Activated naive CD4-positive, alpha-beta T cell treated with anti-CD3 and anti-CD28 coated beads, Interleukin-2, amount 10 ng/mL, durations not matched to agents 7 days and 5 days (primary cell): ENCODE measurements around the gene SPTBN5.

Source experiments
- CTCF ChIA-PET: fragments of 350-600 bp; sonication (Branson Sonifier 250); formaldehyde crosslinking; loops from one replicate; lab custom pipeline; 2021; ENCODE audit warnings: antibody characterized with exemption; lab: Charles Lee
- DNase-seq: peaks from one replicate; pipeline ENCODE4 v3.0.0-alpha.2; 2020
- H3K27ac Mint-ChIP-seq: one replicate; pipeline ENCODE4 v1.8.0; 2021; ENCODE audit warnings: mild to moderate bottlenecking, moderate library complexity, mixed read lengths
- H3K27me3 Mint-ChIP-seq: one replicate; pipeline ENCODE4 v1.8.0; 2021; ENCODE audit warnings: mild to moderate bottlenecking, mixed read lengths
- H3K36me3 Mint-ChIP-seq: one replicate; pipeline ENCODE4 v1.8.0; 2021; ENCODE audit warnings: mixed read lengths
- H3K4me1 Mint-ChIP-seq: one replicate; pipeline ENCODE4 v1.8.0; 2021; ENCODE audit warnings: mixed read lengths
- H3K4me3 Mint-ChIP-seq: one replicate; pipeline ENCODE4 v1.8.0; 2021; ENCODE audit warnings: mild to moderate bottlenecking, moderate library complexity, mixed read lengths
- H3K9me3 Mint-ChIP-seq: one replicate; pipeline ENCODE4 v1.8.0; 2021; ENCODE audit warnings: mixed read lengths

SPTBN5 gene

GRCh38 chr15:41932511-41933289 lies 38.8 kb upstream of the SPTBN5 start:
- H3K36me3 Mint-ChIP-seq = peaks cover 15% of the 10 kb centered on the region
- no peak for DNase-seq
- H3K9me3 Mint-ChIP-seq = no peaks in the 10 kb centered on the region
- CTCF ChIA-PET = no interaction called here
- H3K4me1 Mint-ChIP-seq = peaks cover 69% of the 10 kb centered on the region
- no peak overlapping the region for H3K27ac Mint-ChIP-seq
- no peak overlapping the region for H3K4me3 Mint-ChIP-seq
- no peaks in the 10 kb centered on the region for H3K27me3 Mint-ChIP-seq

- Mint-ChIP-seq H3K4me3 (no peak overlapping the region), H3K27me3 (no peaks in the 10 kb centered on the region), H3K4me1 (peaks cover 65% of the 10 kb centered on the region), H3K9me3 (no peaks in the 10 kb centered on the region), H3K36me3 (peaks cover 15% of the 10 kb centered on the region), H3K27ac (no peak overlapping the region)
- CTCF ChIA-PET = no interaction called here
- DNase-seq = no peak
Measured at GRCh38 chr15:41932101-41932500, 38.2 kb upstream of the SPTBN5 start.

DNA sequence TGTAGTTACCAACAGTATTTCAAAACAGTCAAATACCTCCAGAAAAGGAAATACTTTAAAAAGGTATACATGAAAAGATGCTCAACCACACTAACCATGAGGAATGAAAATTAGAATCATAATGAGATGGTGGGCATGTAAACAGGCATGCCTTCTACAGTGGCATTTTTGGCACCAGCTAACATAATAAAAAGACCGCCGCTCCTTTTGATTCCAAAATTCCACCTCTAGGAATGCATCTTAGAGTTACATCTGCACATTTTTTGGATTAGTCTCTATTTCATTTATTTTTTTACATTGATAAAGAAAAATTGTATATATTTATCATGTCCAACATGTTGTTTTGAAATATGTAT lies 37.0 kb upstream of the SPTBN5 start:
- Mint-ChIP-seq H3K27ac (no peak overlapping the region), H3K9me3 (no peaks in the 10 kb centered on the region), H3K27me3 (no peaks in the 10 kb centered on the region), H3K4me3 (no peak overlapping the region), H3K4me1 (peaks cover 65% of the 10 kb centered on the region), H3K36me3 (peaks cover 15% of the 10 kb centered on the region)
- no peak for DNase-seq
- CTCF ChIA-PET = no interaction called here

GRCh38 chr15:41930221-41930866 lies 36.5 kb upstream of the SPTBN5 start:
- CTCF ChIA-PET = no interaction called here
- no peak overlapping the region for H3K4me3 Mint-ChIP-seq
- peaks cover 65% of the 10 kb centered on the region for H3K4me1 Mint-ChIP-seq
- no peak for DNase-seq
- H3K36me3 Mint-ChIP-seq = peaks cover 13% of the 10 kb centered on the region
- no peaks in the 10 kb centered on the region for H3K27me3 Mint-ChIP-seq
- no peak overlapping the region for H3K27ac Mint-ChIP-seq
- no peaks in the 10 kb centered on the region for H3K9me3 Mint-ChIP-seq

- peaks cover 15% of the 10 kb centered on the region for H3K36me3 Mint-ChIP-seq
- H3K27ac Mint-ChIP-seq = no peak overlapping the region
- no peak for DNase-seq
- peaks cover 58% of the 10 kb centered on the region for H3K4me1 Mint-ChIP-seq
- no peak overlapping the region for H3K4me3 Mint-ChIP-seq
- no peaks in the 10 kb centered on the region for H3K9me3 Mint-ChIP-seq
- CTCF ChIA-PET = interaction anchor here (1.0 kb wide), 1 partner anchor 10 kb away, joined by 3 read pairs; no protein-coding TSS in a partner anchor
- no peaks in the 10 kb centered on the region for H3K27me3 Mint-ChIP-seq
Measured at GRCh38 chr15:41928637-41929620, 35.1 kb upstream of the SPTBN5 start.

DNA sequence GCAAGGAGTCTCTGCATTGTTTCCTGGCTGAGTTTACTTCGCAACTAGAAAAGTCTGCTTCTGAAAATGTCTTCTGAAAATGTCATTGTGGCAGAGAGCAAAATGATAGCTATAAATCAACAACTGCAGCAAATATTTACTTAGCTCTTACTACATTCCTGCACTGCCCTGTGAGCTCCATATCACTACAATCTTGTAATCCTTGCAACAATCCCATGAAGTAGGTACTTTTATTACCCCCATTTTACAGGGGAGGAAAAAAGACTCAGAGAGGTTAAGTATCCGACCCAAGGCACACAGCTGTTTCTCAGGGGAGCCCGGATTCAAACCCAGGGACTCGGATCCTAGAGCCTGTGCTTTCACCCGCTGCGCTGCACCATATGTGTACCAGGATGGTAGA lies 34.2 kb upstream of the SPTBN5 start:
- Mint-ChIP-seq H3K36me3 (peaks cover 14% of the 10 kb centered on the region), H3K9me3 (no peaks in the 10 kb centered on the region), H3K27ac (no peak overlapping the region), H3K4me3 (no peak overlapping the region), H3K27me3 (no peaks in the 10 kb centered on the region), H3K4me1 (peaks cover 54% of the 10 kb centered on the region)
- CTCF ChIA-PET = no interaction called here
- no peak for DNase-seq

DNA sequence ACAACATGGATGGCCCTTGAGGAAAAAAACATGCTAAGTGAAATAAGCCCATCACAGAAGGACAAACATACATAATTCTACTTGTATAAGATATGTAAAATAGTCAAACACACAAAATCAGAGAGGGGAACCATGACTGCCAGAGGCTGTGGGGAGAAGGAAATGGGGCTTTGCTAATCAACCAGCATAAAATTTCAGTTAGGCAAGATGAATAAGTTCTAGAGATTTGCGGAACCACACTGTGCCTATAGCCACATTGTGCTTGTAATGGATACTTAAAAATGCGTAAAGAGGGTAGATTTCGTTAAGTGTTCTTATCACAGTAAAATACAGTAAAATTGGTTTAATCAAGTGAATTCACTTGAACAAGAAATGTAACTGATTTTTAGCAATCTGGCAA lies 33.7 kb upstream of the SPTBN5 start:
- Mint-ChIP-seq H3K4me1 (peaks cover 49% of the 10 kb centered on the region), H3K27me3 (no peaks in the 10 kb centered on the region), H3K36me3 (peaks cover 9% of the 10 kb centered on the region), H3K9me3 (no peaks in the 10 kb centered on the region), H3K4me3 (no peak overlapping the region), H3K27ac (no peak overlapping the region)
- CTCF ChIA-PET = no interaction called here
- DNase-seq = no peak

DNA sequence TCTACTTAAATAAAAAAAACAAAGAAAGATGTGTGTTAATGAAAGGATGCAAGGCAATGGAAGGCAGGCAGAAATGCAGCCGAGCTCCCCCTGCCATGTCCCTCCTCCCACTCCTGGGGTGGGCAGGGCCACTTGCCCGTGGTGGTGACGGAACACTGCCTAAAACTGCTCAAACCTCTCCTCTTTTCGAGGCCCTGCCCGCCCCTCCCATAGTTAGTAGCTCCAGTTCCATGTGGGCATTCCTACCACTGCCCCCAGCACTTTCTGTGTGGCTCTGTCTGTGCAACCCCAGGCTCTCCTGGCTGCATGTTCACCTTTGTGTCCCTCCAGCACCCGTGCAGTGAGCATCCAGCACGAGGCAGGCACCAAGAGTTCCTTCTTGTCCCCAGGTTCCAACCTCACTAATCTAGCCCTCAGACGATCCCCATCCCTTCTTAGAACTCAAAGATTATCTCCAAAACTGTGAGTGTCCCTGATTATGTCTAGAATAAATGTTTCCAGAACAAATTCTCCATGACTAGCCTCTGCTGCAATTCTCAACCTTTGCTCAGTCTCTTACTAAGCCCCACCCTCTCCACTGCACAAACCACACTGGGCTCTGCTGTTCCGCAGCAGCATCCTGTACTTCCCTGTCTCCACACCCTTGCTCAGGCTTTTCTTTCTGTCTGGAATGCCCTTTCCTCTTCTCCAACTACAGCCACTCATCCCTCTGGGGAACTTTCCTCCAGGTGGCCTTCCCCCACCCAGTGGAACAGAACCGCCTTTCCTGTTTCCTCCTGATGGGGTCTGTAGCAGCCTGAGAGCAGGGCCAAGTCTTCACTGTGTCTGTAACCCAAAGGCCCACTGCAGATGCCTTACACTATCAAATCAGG lies 32.6 kb upstream of the SPTBN5 start:
- peaks cover 48% of the 10 kb centered on the region for H3K4me1 Mint-ChIP-seq
- peak overlapping the region; percentile 50 for H3K27ac Mint-ChIP-seq
- H3K27me3 Mint-ChIP-seq = no peaks in the 10 kb centered on the region
- peak; percentile 28 for DNase-seq
- CTCF ChIA-PET = interaction anchor here (1.3 kb wide), 1 partner anchor 11 kb away, joined by 3 read pairs; no protein-coding TSS in a partner anchor
- H3K36me3 Mint-ChIP-seq = peaks cover 7% of the 10 kb centered on the region
- no peaks in the 10 kb centered on the region for H3K9me3 Mint-ChIP-seq
- H3K4me3 Mint-ChIP-seq = no peak overlapping the region

- CTCF ChIA-PET = no interaction called here
- Mint-ChIP-seq H3K4me1 (peaks cover 45% of the 10 kb centered on the region), H3K36me3 (peaks cover 7% of the 10 kb centered on the region), H3K4me3 (no peak overlapping the region), H3K27ac (no peak overlapping the region), H3K27me3 (no peaks in the 10 kb centered on the region), H3K9me3 (no peaks in the 10 kb centered on the region)
- no peak for DNase-seq
Measured at GRCh38 chr15:41925086-41925608, 31.3 kb upstream of the SPTBN5 start.

GRCh38 chr15:41923401-41923997 lies 29.6 kb upstream of the SPTBN5 start:
- no peak overlapping the region for H3K4me3 Mint-ChIP-seq
- H3K27me3 Mint-ChIP-seq = no peaks in the 10 kb centered on the region
- CTCF ChIA-PET = interaction anchor here (1.1 kb wide), 1 partner anchor 14 kb away, joined by 4 read pairs; no protein-coding TSS in a partner anchor
- H3K9me3 Mint-ChIP-seq = no peaks in the 10 kb centered on the region
- DNase-seq = no peak
- H3K36me3 Mint-ChIP-seq = peaks cover 10% of the 10 kb centered on the region
- H3K27ac Mint-ChIP-seq = no peak overlapping the region
- peaks cover 34% of the 10 kb centered on the region for H3K4me1 Mint-ChIP-seq

DNA sequence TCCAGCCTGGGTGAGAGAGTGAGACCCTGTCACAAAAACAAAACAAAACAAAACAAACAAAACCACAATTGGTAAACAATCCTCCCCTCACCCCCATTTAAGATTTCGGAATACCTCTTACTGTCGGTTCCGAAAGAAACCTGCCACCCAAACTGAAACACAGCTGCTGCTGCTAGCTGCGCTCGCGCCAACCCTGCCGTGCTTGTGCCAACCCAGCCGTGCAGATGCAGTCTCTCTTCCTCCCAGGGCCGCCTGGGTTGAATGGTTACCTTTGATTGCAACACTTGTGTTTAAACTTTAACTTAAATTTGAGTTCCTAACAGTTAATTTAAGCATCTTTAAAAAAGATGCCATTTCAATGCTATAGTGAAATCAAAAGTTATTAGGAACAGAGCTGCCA lies 28.5 kb upstream of the SPTBN5 start:
- Mint-ChIP-seq H3K4me1 (peaks cover 33% of the 10 kb centered on the region), H3K27ac (no peak overlapping the region), H3K4me3 (no peak overlapping the region), H3K27me3 (no peaks in the 10 kb centered on the region), H3K36me3 (peaks cover 13% of the 10 kb centered on the region), H3K9me3 (no peaks in the 10 kb centered on the region)
- DNase-seq = no peak
- CTCF ChIA-PET = no interaction called here

- CTCF ChIA-PET = no interaction called here
Measured at GRCh38 chr15:41921639-41922038, 27.8 kb upstream of the SPTBN5 start.

DNA sequence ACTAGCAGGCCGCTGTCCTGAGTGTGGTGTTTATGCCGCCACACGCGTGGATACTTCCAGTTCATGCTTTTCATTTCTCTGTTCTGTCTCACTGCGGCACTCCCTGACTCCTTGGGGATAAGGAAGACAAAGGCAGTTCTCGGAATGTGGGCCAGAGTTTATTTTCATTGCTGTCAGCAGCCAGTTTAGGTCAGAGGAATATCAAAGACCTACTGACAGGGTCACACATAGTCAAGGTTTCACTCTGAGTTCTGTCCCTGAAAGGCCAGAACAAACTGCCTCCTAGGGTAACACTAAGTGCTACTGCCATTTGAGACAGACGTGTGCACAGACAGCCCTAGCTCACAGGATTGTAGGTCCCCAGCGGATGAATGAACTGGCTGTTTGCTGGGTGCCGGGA lies 27.3 kb upstream of the SPTBN5 start:
- no peak for DNase-seq
- H3K27me3 Mint-ChIP-seq = no peaks in the 10 kb centered on the region
- H3K9me3 Mint-ChIP-seq = no peaks in the 10 kb centered on the region
- H3K4me3 Mint-ChIP-seq = no peak overlapping the region
- CTCF ChIA-PET = interaction anchor here (1.2 kb wide), 1 partner anchor 89 kb away, joined by 4 read pairs; no protein-coding TSS in a partner anchor
- no peak overlapping the region for H3K27ac Mint-ChIP-seq
- H3K4me1 Mint-ChIP-seq = peaks cover 26% of the 10 kb centered on the region
- H3K36me3 Mint-ChIP-seq = peaks cover 14% of the 10 kb centered on the region

More at GRCh38 chr15:41921639-41922038, 27.8 kb upstream of the SPTBN5 start:
- H3K36me3 Mint-ChIP-seq = peaks cover 14% of the 10 kb centered on the region
- peaks cover 28% of the 10 kb centered on the region for H3K4me1 Mint-ChIP-seq
- no peaks in the 10 kb centered on the region for H3K27me3 Mint-ChIP-seq
- H3K9me3 Mint-ChIP-seq = no peaks in the 10 kb centered on the region
- H3K27ac Mint-ChIP-seq = no peak overlapping the region
- no peak overlapping the region for H3K4me3 Mint-ChIP-seq
- no peak for DNase-seq
